NCI-H446 (cell line): ENCODE results near the gene MAML2.
A peak's percentile ranks its signal among the peaks of the same experiment; 100 is the strongest.

Experiments
- DNase-seq, 2 experiments: peaks; one replicate each; lab custom pipeline; 2025; lab: John Stamatoyannopoulos, UW

The MAML2 gene

GRCh38 chr11:96098511-96099241, 244.3 kb downstream of the MAML2 start:
- no peak for DNase-seq

- DNase-seq: no peak
Observed at GRCh38 chr11:96097844-96098421, 245.1 kb downstream of the MAML2 start.

- no peak for DNase-seq
Observed at GRCh38 chr11:96096360-96096759, 246.6 kb downstream of the MAML2 start.

GRCh38 chr11:96095884-96096303, 247.1 kb downstream of the MAML2 start:
- no peak for DNase-seq

- DNase-seq: no peak
Observed at GRCh38 chr11:96094156-96094555, 248.8 kb downstream of the MAML2 start.

GRCh38 chr11:96092511-96092910, 250.5 kb downstream of the MAML2 start:
- DNase-seq: no peak

- peak in 1 of 2 experiments; percentile 17 for DNase-seq
Observed at GRCh38 chr11:96091476-96091875, 251.5 kb downstream of the MAML2 start.

- DNase-seq: no peak
Observed at GRCh38 chr11:96090711-96091110, 252.3 kb downstream of the MAML2 start.

GRCh38 chr11:96088914-96089313, 254.1 kb downstream of the MAML2 start:
- DNase-seq: no peak

- DNase-seq: no peak
Observed at GRCh38 chr11:96086111-96086510, 256.9 kb downstream of the MAML2 start.

GRCh38 chr11:96085319-96085930, 257.6 kb downstream of the MAML2 start:
- DNase-seq: no peak

- DNase-seq: no peak
Observed at GRCh38 chr11:96084610-96085318, 258.2 kb downstream of the MAML2 start.

GRCh38 chr11:96082936-96083335, 260.1 kb downstream of the MAML2 start:
- no peak for DNase-seq

GRCh38 chr11:96082002-96082899, 260.7 kb downstream of the MAML2 start:
- no peak for DNase-seq

GRCh38 chr11:96081561-96081960, 261.4 kb downstream of the MAML2 start:
- DNase-seq: no peak

GRCh38 chr11:96079691-96080090, 263.3 kb downstream of the MAML2 start:
- DNase-seq: no peak

GRCh38 chr11:96075532-96075959, 267.4 kb downstream of the MAML2 start:
- no peak for DNase-seq

GRCh38 chr11:96074551-96075310, 268.3 kb downstream of the MAML2 start:
- DNase-seq: no peak

GRCh38 chr11:96073536-96073935, 269.5 kb downstream of the MAML2 start:
- DNase-seq: no peak

GRCh38 chr11:96072592-96072991, 270.4 kb downstream of the MAML2 start:
- no peak for DNase-seq

- DNase-seq: no peak
Observed at GRCh38 chr11:96070453-96070852, 272.5 kb downstream of the MAML2 start.
